H54 (cell line): ENCODE results near the gene ITPRIP.

Source experiments
- DNase-seq: peaks from one replicate; pipeline ENCODE4 v3.0.0; 2011; ENCODE audit warnings: low spot score, mixed read lengths; ENCODE audit not compliant: insufficient read length
- FAIRE-seq: peaks from 3 replicates; lab custom pipeline; 2011; peaks lifted over from hg19 to GRCh38; lab: Jason Lieb, UNC
- POLR2A ChIP-seq: IDR thresholded peaks from 2 replicates; pipeline ENCODE4 v1.6.1; 2011; ENCODE audit warnings: low read depth, mild to moderate bottlenecking, low read length

ITPRIP gene

GRCh38 chr10:104262055-104262454 is 76.2 kb downstream of the ITPRIP start:
- no peak for DNase-seq
- TF ChIP-seq POLR2A = no peak
- no peak for FAIRE-seq

GRCh38 chr10:104260775-104261115 is 77.5 kb downstream of the ITPRIP start:
- FAIRE-seq (peak; percentile 95), DNase-seq (no peak)
- TF ChIP-seq POLR2A = no peak

GRCh38 chr10:104259999-104260774 is 78.1 kb downstream of the ITPRIP start:
- FAIRE-seq (no peak), DNase-seq (no peak)
- no peak for TF ChIP-seq POLR2A
